Glutamatergic neuron (in vitro differentiated cells): ENCODE measurements around the gene PDE4A. TPM values are rescaled to one million over a fixed set of nuclear protein-coding genes. Genes with fewer than 3 reads are reported as not detected.
A peak's percentile ranks its signal among the peaks of the same experiment; 100 is the strongest.

ENCODE experiments used
- DNase-seq: peaks from one replicate; pipeline ENCODE4 v3.0.0; 2022
- H3K27ac Mint-ChIP-seq: one replicate; pipeline ENCODE4 v1.8.0; 2020; ENCODE audit warnings: mild to moderate bottlenecking, mixed read lengths, inconsistent platforms; ENCODE audit not compliant: unreplicated experiment
- H3K27me3 Mint-ChIP-seq: one replicate; pipeline ENCODE4 v1.8.0; 2020; ENCODE audit warnings: mild to moderate bottlenecking, moderate library complexity, mixed read lengths, inconsistent platforms; ENCODE audit not compliant: unreplicated experiment
- H3K36me3 Mint-ChIP-seq: one replicate; pipeline ENCODE4 v1.8.0; 2020; ENCODE audit warnings: mild to moderate bottlenecking, mixed read lengths, inconsistent platforms; ENCODE audit not compliant: unreplicated experiment
- H3K4me1 Mint-ChIP-seq: one replicate; pipeline ENCODE4 v1.8.0; 2020; ENCODE audit warnings: mild to moderate bottlenecking, low read depth, mixed read lengths, inconsistent platforms; ENCODE audit not compliant: unreplicated experiment
- H3K4me3 Mint-ChIP-seq: one replicate; pipeline ENCODE4 v1.8.0; 2020; ENCODE audit warnings: mild to moderate bottlenecking, mixed read lengths, inconsistent platforms; ENCODE audit not compliant: unreplicated experiment
- H3K9me3 Mint-ChIP-seq: one replicate; pipeline ENCODE4 v1.8.0; 2020; ENCODE audit warnings: mild to moderate bottlenecking, moderate library complexity, mixed read lengths, inconsistent platforms; ENCODE audit not compliant: unreplicated experiment
- total RNA-seq: library from RNA; stranded (reverse); fragmentation: NEBNext Ultra II Directional; extraction: Animal tissue kit (Norgen Biotek cat#: 25700); gene quantifications from one replicate; pipeline ENCODE4 v1.2.1, GENCODE V29; 2021; ENCODE audit not compliant: unreplicated experiment
- TF ChIP-seq, protein P1 (sequence below): fragments of 200-600 bp; sonication (generic); IDR thresholded peaks from one replicate; pipeline ENCODE4 v1.5.0; 2021; ENCODE audit not compliant: partially characterized antibody, unreplicated experiment

PDE4A gene
- total RNA-seq, 1 donor from 2014 or later = 5.7 TPM

DNA sequence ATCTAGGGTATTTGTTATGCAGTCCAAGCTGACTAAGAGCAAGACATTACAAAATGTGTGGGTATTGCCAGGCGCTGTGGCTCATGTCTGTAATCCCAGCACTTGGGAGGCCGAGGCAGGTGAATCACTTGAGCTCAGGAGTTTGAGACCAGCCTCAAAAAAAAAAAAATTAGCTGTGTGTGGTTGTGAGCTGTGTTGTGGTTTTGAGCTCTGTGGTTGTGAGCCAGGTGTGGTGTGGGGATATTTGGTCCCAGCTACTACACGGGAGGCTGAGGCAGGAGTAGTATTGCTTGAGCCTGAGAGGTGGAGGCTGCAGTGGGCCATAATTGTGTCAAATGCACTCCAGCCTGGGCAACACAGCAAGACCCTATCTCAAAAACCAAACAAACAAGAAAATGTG lies 88.4 kb downstream of the PDE4A start:
- no peaks in the 10 kb centered on the region for H3K4me1 Mint-ChIP-seq
- no peak overlapping the region for H3K27ac Mint-ChIP-seq
- DNase-seq = no peak

DNA sequence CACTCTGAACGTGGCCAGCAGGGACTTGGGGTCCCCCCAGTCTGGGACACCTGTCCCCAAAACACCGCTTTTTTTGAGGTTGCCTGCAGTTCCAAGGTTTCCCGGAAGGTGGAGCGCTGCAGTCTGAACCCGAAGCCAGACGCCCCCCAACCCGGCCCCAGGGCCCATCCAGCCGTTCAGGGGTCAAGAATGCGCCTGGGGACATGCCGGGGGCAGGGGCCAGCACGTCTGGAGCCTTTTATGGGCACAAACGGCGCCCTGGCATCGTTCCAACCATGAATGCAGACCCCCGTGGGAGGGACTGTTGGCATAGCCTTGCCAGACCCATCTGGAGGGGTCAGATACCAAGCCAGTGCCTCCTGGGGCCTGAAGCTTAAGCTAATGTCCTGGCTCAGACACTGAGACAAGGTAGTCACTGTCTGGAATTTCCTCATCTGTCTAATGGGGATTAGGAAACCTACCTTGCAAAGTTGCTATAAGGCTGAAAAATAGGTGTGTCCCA lies 90.0 kb downstream of the PDE4A start:
- peaks cover 1% of the 10 kb centered on the region for H3K9me3 Mint-ChIP-seq
- no peaks in the 10 kb centered on the region for H3K4me1 Mint-ChIP-seq
- peaks cover 5% of the 10 kb centered on the region for H3K36me3 Mint-ChIP-seq
- no peak overlapping the region for H3K4me3 Mint-ChIP-seq
- TF ChIP-seq, protein P1, sequence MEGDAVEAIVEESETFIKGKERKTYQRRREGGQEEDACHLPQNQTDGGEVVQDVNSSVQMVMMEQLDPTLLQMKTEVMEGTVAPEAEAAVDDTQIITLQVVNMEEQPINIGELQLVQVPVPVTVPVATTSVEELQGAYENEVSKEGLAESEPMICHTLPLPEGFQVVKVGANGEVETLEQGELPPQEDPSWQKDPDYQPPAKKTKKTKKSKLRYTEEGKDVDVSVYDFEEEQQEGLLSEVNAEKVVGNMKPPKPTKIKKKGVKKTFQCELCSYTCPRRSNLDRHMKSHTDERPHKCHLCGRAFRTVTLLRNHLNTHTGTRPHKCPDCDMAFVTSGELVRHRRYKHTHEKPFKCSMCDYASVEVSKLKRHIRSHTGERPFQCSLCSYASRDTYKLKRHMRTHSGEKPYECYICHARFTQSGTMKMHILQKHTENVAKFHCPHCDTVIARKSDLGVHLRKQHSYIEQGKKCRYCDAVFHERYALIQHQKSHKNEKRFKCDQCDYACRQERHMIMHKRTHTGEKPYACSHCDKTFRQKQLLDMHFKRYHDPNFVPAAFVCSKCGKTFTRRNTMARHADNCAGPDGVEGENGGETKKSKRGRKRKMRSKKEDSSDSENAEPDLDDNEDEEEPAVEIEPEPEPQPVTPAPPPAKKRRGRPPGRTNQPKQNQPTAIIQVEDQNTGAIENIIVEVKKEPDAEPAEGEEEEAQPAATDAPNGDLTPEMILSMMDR = peak; percentile 97
- DNase-seq = peak; percentile 63
- no peak overlapping the region for H3K27ac Mint-ChIP-seq
- H3K27me3 Mint-ChIP-seq = peaks cover 10% of the 10 kb centered on the region

More for the DNA sequence above, 88.4 kb downstream of the PDE4A start:
- Mint-ChIP-seq H3K36me3 (peaks cover 5% of the 10 kb centered on the region), H3K9me3 (peaks cover under 1% of the 10 kb centered on the region), H3K27me3 (peaks cover 6% of the 10 kb centered on the region), H3K4me3 (no peak overlapping the region)
- TF ChIP-seq, protein P1 = no peak

DNA sequence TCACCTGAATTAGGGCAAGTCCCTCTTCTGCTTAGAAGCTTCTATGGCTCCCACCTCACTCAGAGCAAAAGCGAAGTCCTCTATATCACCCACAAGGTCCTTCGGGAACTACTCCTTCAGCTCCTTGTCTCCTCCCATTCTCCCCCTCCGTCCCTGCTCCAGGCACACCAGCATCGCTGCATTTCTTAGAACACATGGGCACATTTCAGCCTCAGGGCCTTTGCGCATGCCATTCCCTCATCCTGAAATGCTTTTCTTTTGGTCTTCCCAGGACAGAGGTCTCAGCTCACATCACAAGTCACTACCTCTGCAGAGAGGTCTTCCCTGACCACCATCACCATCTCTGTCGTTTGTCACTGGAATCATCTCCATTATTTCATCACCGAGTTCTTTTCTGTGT lies 92.9 kb downstream of the PDE4A start:
- H3K36me3 Mint-ChIP-seq = peaks cover 5% of the 10 kb centered on the region
- no peak overlapping the region for H3K27ac Mint-ChIP-seq
- H3K9me3 Mint-ChIP-seq = peaks cover 4% of the 10 kb centered on the region
- H3K4me1 Mint-ChIP-seq = peaks cover 3% of the 10 kb centered on the region
- peaks cover 23% of the 10 kb centered on the region for H3K27me3 Mint-ChIP-seq
- TF ChIP-seq, protein P1 = no peak
- no peak for DNase-seq
- H3K4me3 Mint-ChIP-seq = no peak overlapping the region

DNA sequence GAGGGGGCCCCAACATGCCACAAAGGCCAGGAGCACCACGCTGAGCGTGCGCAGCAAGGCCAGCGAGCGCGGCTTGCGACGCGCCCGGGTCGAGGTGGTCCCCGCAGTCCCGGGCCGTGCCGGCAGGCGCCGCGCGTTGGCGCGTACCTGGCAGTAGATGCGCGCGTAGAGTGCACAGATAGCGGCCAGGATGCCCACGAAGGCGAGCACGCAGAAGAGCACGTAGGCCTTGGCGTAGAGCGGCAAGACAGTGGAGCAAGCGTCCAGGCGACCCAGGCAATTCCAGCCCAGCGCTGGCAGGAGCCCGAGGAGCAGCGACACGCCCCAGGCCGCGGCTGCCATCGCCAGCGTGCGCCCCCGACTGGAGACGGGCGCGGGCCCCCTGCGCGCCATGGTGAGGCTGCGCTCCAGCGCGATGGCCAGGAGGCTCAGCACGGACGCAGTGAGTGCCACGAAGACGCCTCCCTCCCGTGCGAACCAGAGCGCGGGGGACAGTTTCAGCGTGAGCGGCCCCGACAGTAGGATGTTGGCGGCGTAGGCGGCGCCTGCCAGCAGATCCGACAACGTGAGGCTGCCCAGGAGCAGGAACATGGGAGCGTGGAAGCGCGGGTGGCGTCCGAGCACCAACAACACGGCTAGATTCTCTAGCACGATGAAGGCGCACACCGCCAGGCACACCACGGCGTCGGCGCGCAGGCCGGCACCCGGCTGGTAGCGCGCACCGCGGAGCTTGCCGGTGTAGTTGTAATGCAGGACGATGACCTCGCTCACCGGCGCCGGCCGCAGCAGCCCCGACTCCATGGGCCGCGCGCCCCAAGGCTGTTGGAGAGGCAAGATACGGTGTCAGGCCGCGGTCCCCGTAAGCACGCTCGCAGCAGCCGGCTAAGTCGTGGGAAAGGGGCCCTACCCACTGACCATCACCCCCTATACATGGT lies 94.1 kb downstream of the PDE4A start:
- H3K27me3 Mint-ChIP-seq = peaks cover 32% of the 10 kb centered on the region
- no peak overlapping the region for H3K4me3 Mint-ChIP-seq
- peaks cover 5% of the 10 kb centered on the region for H3K36me3 Mint-ChIP-seq
- no peak overlapping the region for H3K27ac Mint-ChIP-seq
- H3K4me1 Mint-ChIP-seq = peaks cover 10% of the 10 kb centered on the region
- DNase-seq = peak; percentile 75
- peaks cover 5% of the 10 kb centered on the region for H3K9me3 Mint-ChIP-seq
- TF ChIP-seq, protein P1 = peak; percentile 52

DNA sequence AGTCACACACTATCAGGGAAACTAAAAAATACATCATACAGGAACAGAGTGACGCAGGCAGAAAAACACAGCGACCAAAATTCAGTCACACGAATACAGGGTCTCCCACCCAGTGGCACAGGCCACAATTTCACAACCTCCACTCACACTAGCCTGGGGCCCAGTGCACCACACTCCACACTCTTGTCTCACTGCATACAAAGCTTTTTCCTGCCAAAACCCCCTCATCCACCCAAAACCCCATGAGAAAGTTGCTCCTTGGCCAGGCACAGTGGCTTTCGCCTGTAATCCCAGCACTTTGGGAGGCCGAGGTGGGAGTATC lies 95.7 kb downstream of the PDE4A start:
- Mint-ChIP-seq H3K36me3 (peaks cover 5% of the 10 kb centered on the region), H3K4me3 (peak overlapping the region; percentile 3), H3K27ac (no peak overlapping the region), H3K27me3 (peaks cover 32% of the 10 kb centered on the region), H3K4me1 (peaks cover 11% of the 10 kb centered on the region), H3K9me3 (peaks cover 6% of the 10 kb centered on the region)
- no peak for DNase-seq
- TF ChIP-seq, protein P1 = no peak
